Measurements from ENCODE around the gene LSS.

GRCh38 chr21:46223217-46223616, 5.4 kb downstream of the LSS start:
- TF ChIP-seq RFX5 (IDR thresholded peaks at IDR 0.05; ENCODE audit: low read depth, low read length) (no peak), CTCF (conservative IDR thresholded peaks at IDR 0.05; ENCODE audit: low read depth, low read length) (no peak), POLR2A (IDR thresholded peaks at IDR 0.05; ENCODE audit: low read depth, low read length) (no peak), RCOR1 (IDR thresholded peaks at IDR 0.05; ENCODE audit: insufficient replicate concordance, low read length) (no peak), FOS (IDR thresholded peaks at IDR 0.05; ENCODE audit: low read depth, low read length) (no peak), RAD21 (IDR thresholded peaks at IDR 0.05; ENCODE audit: low read length) (no peak), USF2 (IDR thresholded peaks at IDR 0.05; ENCODE audit: low read depth, low read length) (no peak), CEBPB (IDR thresholded peaks at IDR 0.05; ENCODE audit: low read depth, low read length) (no peak), BHLHE40 (IDR thresholded peaks at IDR 0.05; ENCODE audit: low read depth, low read length) (no peak), NFE2L2 (IDR thresholded peaks at IDR 0.05; ENCODE audit: low read depth, low read length) (no peak)
